ENCODE measurements around the gene BTG1. TPM values are rescaled to one million over a fixed set of nuclear protein-coding genes. Genes with fewer than 3 reads are reported as not detected.

Gene BTG1, protein sequence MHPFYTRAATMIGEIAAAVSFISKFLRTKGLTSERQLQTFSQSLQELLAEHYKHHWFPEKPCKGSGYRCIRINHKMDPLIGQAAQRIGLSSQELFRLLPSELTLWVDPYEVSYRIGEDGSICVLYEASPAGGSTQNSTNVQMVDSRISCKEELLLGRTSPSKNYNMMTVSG
- 100 to 1,000 TPM; 103 to 178 (median 156) TPM for total RNA-seq

DNA sequence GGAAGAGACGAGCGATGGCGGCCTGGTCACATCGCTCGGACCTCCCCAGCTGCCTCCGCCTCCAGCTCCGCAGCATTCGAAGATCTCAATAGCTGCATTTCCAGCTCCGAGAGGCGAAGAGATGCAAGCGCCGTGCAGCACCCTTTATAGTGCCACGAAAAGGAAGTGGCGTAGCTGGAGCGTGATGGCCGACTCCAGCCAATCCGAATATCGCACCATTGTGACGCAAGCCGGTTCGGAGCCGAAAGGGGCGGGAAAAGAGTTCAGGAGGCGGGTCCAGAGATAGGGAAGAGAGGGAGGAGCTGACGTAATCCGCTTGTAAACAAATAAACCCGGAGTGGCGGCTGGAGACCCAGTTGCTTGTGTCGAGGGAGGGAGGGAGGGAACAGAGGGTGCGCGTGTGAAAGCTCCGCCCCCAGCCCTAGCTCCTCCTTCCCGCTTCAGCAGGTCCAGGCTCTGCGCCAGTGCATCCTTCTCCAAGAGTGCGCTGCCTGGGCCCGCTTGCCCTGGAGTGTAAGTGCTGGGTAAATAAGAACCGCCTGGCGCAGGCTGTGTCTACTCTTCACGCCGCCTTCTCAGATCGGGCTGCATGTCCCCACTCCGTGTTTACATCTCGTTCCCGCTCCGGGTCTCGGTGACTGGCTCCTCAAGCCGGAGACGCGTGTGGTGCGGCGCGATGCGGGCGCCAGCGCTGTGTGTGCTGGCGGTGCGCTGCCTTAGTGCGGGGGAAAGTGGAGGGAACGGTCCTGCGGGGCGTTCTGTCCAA is at the start of gene BTG1:
TSS of gene BTG1 (minus strand) at position 116 of the 766 bp plus-strand sequence. CDS start 311 bp downstream, outside the sequence.
- H3K27ac ChIP-seq: peak within 1 kb of the TSS; percentile 93
- H3K27me3 ChIP-seq: no peaks in the 10 kb centered on the region
- H3K4me1 ChIP-seq: peaks cover 15% of the 10 kb centered on the region
- no peaks in the 10 kb centered on the region for H3K9me3 ChIP-seq
- H3K4me3 ChIP-seq: peak within 1 kb of the TSS; percentile 83
- TF ChIP-seq, protein P1, sequence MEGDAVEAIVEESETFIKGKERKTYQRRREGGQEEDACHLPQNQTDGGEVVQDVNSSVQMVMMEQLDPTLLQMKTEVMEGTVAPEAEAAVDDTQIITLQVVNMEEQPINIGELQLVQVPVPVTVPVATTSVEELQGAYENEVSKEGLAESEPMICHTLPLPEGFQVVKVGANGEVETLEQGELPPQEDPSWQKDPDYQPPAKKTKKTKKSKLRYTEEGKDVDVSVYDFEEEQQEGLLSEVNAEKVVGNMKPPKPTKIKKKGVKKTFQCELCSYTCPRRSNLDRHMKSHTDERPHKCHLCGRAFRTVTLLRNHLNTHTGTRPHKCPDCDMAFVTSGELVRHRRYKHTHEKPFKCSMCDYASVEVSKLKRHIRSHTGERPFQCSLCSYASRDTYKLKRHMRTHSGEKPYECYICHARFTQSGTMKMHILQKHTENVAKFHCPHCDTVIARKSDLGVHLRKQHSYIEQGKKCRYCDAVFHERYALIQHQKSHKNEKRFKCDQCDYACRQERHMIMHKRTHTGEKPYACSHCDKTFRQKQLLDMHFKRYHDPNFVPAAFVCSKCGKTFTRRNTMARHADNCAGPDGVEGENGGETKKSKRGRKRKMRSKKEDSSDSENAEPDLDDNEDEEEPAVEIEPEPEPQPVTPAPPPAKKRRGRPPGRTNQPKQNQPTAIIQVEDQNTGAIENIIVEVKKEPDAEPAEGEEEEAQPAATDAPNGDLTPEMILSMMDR (IDR thresholded peaks at IDR 0.05): no peak
- no peak for TF ChIP-seq EP300 (IDR thresholded peaks at IDR 0.05)
- TF ChIP-seq POLR2A (IDR thresholded peaks at IDR 0.05): peak; percentile 98 to 100
- peak; percentile 100 for TF ChIP-seq POLR2AphosphoS5 (IDR thresholded peaks at IDR 0.05)
- DNase-seq (ENCODE audit: low spot score in 2 of 2): peak; percentile 100
- WGBS: 1% methylated on average over 60 of the region's 61 CpGs
- H3K36me3 ChIP-seq: peaks cover 19% of the 10 kb centered on the region

DNA sequence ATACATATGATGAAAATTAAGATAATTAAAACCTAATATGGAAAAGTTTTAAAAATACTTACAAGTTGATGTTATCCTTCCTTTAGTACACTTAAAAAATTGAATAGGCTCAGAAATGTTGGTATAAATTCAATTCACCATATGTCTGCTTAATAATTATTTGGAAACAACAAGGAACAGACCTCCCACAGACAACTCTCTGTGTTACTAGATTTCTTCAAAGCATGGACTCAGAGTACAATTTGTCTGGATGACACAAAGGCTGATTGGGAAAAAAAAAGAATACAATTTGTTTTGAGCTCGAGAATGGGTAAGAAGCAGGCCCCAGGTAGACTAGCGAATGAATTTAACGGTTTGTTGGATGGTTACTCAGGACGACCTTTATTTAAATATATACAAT is 48.9 kb upstream of the BTG1 start:
- peaks cover 2% of the 10 kb centered on the region for H3K4me1 ChIP-seq
- H3K9me3 ChIP-seq: no peaks in the 10 kb centered on the region
- H3K36me3 ChIP-seq: no peaks in the 10 kb centered on the region
- TF ChIP-seq EP300 (IDR thresholded peaks at IDR 0.05) (no peak), POLR2A (IDR thresholded peaks at IDR 0.05) (no peak), POLR2AphosphoS5 (IDR thresholded peaks at IDR 0.05) (no peak)
- TF ChIP-seq, protein P1 (IDR thresholded peaks at IDR 0.05): no peak
- no peak for DNase-seq (ENCODE audit: low spot score in 2 of 2)
- no peak overlapping the region for H3K27ac ChIP-seq
- 94% methylated on average over 4 of the region's 4 CpGs for WGBS
- H3K4me3 ChIP-seq: no peak overlapping the region
- no peaks in the 10 kb centered on the region for H3K27me3 ChIP-seq

DNA sequence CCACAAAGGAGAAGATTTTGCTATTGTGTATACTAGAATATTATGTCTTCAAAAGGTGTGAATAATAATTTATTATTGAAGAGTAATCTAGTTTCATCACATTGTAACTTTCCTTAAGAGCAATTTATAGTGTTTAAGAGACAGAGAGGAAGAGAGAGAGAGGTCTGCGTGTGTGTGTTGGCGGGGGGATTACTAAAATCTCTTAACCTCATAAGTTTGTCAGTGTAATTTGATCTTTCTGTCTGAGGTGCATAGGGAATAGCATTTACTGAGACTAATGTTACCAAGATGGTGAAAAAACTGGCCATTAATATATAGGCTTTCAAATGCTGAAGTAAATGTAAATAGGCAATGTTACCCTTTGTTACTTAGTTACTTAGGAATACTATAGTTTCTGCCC is 48.2 kb upstream of the BTG1 start:
- no peak overlapping the region for H3K4me3 ChIP-seq
- H3K27me3 ChIP-seq: no peaks in the 10 kb centered on the region
- peaks cover 2% of the 10 kb centered on the region for H3K4me1 ChIP-seq
- 62% methylated on average over 2 of the region's 2 CpGs for WGBS
- H3K27ac ChIP-seq: no peak overlapping the region
- no peaks in the 10 kb centered on the region for H3K36me3 ChIP-seq
- TF ChIP-seq, protein P1 (IDR thresholded peaks at IDR 0.05): no peak
- no peak for TF ChIP-seq POLR2AphosphoS5 (IDR thresholded peaks at IDR 0.05)
- no peak for TF ChIP-seq POLR2A (IDR thresholded peaks at IDR 0.05)
- no peak for TF ChIP-seq EP300 (IDR thresholded peaks at IDR 0.05)
- DNase-seq (ENCODE audit: low spot score in 2 of 2): no peak
- no peaks in the 10 kb centered on the region for H3K9me3 ChIP-seq

DNA sequence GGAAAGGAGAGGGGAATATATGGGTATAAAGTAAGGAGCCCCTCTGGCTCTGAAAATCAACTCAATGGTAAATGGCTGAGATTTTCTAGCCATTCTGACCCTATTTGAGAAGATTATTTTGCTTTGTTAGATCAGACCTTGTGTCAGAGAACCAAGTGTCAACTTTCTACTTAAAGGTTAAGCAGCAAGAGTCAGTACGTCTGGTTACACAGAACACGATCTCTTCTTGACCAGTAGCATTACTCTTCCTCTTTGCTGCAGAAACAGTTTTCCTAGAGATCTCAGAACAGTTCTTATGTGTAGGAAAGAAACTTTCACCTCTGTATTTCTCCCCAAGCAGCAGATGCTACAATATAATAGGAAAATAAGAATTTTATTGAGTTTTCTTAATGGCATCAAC is 47.4 kb upstream of the BTG1 start:
- Histone ChIP-seq H3K4me1 (peaks cover 2% of the 10 kb centered on the region), H3K27me3 (no peaks in the 10 kb centered on the region), H3K27ac (no peak overlapping the region), H3K36me3 (no peaks in the 10 kb centered on the region), H3K9me3 (no peaks in the 10 kb centered on the region), H3K4me3 (no peak overlapping the region)
- TF ChIP-seq POLR2AphosphoS5 (IDR thresholded peaks at IDR 0.05) (no peak), POLR2A (IDR thresholded peaks at IDR 0.05) (no peak), EP300 (IDR thresholded peaks at IDR 0.05) (no peak)
- TF ChIP-seq, protein P1 (IDR thresholded peaks at IDR 0.05): no peak
- DNase-seq (ENCODE audit: low spot score in 2 of 2): no peak
- WGBS: 82% methylated on average over 2 of the region's 2 CpGs

DNA sequence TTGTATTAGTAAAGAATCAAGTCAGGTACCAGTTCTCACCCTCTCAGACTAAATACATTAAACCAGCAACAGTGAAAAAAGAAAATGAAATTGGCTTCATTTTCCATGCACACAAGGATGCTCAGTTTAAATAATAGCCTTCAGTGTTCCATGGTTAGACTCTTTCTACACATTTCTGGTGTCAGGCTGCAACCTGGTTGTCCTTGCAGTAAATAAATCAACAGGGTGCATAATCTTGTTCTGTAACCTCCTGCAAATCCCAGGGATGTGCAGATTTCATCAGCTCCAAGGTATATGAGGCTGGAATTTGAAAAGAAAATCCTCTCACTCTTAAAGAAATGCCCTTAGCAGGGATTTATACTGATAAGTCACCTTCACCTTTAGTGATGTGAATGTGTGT is 46.7 kb upstream of the BTG1 start:
- Histone ChIP-seq H3K36me3 (no peaks in the 10 kb centered on the region), H3K4me1 (peaks cover 2% of the 10 kb centered on the region), H3K27ac (no peak overlapping the region), H3K27me3 (no peaks in the 10 kb centered on the region), H3K9me3 (no peaks in the 10 kb centered on the region), H3K4me3 (no peak overlapping the region)
- DNase-seq (ENCODE audit: low spot score in 2 of 2): no peak
- TF ChIP-seq POLR2A (IDR thresholded peaks at IDR 0.05) (no peak), EP300 (IDR thresholded peaks at IDR 0.05) (no peak), POLR2AphosphoS5 (IDR thresholded peaks at IDR 0.05) (no peak)
- TF ChIP-seq, protein P1 (IDR thresholded peaks at IDR 0.05): no peak
